AG09309 (cell line): ENCODE data around the gene OR51E2.
"Not testable (repeated sequence)": the region's sequence is repeated elsewhere in the genome, so short reads cannot be mapped to it uniquely, and the experiment has no call there.

Source experiments
- DNase-seq: peaks from one replicate; pipeline ENCODE4 v3.0.0-alpha.2; 2010; ENCODE audit warnings: low read depth
- H3K4me3 ChIP-seq: 2 replicates; pipeline ENCODE4 v1.5.1; 2011; ENCODE audit warnings: mild to moderate bottlenecking, low read depth, low read length, moderate library complexity; ENCODE audit not compliant: control insufficient read depth
- TF ChIP-seq, protein P1 (sequence below): IDR thresholded peaks from 2 replicates; pipeline ENCODE4 v1.5.1; 2011; ENCODE audit warnings: mild to moderate bottlenecking, low read depth, low read length, inconsistent platforms; ENCODE audit not compliant: insufficient read depth, control insufficient read depth; ENCODE audit errors: missing control alignments

The OR51E2 gene, protein sequence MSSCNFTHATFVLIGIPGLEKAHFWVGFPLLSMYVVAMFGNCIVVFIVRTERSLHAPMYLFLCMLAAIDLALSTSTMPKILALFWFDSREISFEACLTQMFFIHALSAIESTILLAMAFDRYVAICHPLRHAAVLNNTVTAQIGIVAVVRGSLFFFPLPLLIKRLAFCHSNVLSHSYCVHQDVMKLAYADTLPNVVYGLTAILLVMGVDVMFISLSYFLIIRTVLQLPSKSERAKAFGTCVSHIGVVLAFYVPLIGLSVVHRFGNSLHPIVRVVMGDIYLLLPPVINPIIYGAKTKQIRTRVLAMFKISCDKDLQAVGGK

DNA sequence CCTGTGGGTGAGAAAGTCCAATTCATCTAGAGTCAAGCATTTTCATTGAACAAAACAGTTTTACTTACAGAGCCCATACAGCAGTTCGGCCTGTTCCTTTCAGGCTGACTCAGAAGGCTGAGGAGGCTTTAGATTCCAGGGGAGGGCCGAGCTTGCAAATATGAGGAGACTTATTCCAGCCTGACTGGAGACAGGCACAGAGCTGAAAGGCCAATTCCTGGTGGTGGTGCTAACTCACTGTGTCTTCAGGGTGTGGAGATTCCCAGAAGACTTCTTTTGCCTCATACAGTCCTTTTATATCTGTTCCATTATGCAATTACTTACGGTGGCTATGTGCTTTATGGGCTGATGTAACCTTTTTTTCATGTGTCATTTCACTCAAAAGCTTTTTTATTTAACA, at the start of gene OR51E2:
Gene OR51E2, minus strand, starts transcription at position 269 of the 400 bp plus-strand sequence. CDS start 15,142 bp downstream, outside the sequence.
- DNase-seq = no peak
- TF ChIP-seq, protein P1, sequence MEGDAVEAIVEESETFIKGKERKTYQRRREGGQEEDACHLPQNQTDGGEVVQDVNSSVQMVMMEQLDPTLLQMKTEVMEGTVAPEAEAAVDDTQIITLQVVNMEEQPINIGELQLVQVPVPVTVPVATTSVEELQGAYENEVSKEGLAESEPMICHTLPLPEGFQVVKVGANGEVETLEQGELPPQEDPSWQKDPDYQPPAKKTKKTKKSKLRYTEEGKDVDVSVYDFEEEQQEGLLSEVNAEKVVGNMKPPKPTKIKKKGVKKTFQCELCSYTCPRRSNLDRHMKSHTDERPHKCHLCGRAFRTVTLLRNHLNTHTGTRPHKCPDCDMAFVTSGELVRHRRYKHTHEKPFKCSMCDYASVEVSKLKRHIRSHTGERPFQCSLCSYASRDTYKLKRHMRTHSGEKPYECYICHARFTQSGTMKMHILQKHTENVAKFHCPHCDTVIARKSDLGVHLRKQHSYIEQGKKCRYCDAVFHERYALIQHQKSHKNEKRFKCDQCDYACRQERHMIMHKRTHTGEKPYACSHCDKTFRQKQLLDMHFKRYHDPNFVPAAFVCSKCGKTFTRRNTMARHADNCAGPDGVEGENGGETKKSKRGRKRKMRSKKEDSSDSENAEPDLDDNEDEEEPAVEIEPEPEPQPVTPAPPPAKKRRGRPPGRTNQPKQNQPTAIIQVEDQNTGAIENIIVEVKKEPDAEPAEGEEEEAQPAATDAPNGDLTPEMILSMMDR = no peak
- no peak within 1 kb of the TSS for H3K4me3 ChIP-seq

DNA sequence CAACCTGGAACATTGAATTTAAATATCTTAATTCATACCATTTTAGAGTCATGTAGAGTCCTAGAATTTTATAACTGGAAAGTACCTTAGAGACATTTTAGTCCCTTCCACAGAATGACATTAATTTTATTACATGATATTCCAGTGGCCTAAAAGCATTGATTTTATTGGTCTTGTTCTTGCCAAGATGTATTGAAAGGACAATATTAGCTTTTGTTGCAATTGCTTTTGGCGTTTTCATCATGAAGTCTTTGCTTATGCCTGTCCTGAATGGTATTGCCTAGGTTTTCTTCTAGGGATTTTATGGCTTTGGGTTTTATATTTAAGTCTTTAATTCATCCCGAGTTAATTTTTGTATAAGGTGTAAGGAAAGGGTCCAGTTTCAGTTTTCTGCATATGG, 43.1 kb upstream of the OR51E2 start:
- no peak overlapping the region for H3K4me3 ChIP-seq
- TF ChIP-seq, protein P1 = no peak
- no peak for DNase-seq

DNA sequence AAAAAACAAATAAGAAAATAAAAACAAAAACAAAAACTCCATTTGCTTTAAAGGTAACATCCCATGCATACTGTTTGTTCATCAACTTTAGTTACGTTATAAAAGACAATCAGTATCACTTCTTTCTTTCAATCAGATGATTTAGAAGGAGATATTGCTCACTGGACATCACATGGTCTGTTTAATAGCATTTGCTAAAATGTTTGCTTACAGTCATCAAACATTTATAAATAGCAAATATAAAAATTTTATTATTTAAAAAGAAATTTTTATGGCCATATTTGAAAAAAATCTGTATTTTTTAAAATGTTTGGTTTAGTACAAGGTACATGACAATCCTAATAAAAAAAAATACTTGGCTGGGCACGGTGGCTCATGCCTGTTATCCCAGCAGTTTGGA, 29.5 kb upstream of the OR51E2 start:
- no peak overlapping the region for H3K4me3 ChIP-seq
- DNase-seq = no peak
- TF ChIP-seq, protein P1 = no peak

DNA sequence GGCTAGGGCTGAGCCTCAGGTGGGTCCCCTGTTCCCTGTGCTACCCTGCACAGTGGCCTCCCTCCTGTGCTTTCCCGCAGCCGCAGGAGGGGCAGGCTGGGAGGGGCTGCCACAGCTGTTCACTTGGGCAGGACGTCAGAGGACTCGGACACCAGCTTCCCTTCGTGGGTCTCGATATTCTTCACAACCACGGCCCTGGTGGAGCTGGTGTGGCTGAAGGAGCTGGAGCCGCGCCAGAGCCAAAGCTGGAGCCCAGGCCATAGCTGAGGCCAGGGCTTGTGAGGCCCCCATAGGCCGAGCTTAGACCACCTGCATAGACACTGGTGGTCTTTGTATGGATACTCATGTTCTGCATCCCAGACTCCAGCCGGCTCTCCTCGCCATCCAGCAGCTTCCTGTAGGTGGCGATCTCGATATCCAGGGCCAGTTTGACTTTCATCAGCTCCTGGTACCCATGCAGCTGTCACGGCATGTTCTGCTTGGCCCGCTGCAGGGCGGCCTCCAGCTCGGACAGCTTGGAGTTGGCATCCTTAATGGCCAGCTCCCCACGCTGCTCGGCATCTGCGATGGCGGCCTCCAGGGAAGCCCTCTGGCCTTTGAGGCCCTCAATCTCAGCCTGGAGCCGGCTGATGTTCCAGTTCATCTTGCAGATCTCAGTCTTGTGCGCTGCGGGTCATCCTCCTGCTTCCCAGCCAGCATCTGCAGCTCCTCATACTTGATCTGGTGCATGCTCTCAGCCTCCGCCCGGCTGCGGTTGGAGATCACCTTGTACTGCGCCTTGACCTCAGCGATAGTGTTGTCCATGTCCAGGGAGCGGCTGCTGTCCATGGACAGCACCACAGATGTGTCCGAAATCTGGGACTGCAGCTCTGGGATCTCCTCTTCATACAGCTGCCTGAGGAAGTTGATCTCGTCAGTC, 25.2 kb upstream of the OR51E2 start:
- DNase-seq, H3K4me3 ChIP-seq: not testable (repeated sequence)

DNA sequence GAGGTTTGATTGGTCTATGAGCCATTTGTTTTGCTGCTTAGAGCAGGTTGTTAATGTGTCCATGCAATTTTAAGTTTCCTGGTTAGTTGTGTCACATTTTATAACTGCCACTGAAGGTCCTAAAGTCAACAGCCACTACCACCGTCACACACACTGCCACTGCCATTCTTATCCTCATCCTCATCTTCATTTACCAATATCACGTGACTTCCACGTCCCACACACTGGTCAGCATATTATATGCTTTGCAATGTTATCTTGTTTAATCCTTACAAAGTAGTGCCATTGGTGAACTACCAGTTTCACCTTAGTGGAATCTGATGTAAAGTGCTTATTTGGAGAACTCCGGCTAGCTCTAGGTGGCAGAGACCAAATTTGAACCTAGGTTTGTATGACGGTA, 16.6 kb upstream of the OR51E2 start:
- TF ChIP-seq, protein P1 = no peak
- H3K4me3 ChIP-seq = no peak overlapping the region
- no peak for DNase-seq

DNA sequence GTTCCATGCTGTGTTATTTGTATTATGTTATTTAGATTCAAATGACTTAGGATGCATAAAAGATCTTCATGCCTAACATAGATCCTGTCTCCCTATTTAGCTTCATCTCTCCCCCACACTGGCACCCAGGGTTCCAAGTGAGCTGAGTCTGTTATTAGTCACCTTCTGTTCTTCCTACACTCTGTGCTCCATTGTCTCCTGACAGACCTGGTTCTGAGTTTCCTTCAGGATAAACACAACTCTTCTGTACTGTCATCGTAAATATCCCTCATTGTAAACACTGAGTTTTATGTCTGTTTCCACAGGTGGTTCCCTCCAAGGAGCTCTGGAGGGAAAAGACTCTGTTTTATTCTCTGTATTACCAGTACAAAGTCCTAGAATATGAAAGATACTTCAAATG, 15.6 kb upstream of the OR51E2 start:
- DNase-seq = no peak
- TF ChIP-seq, protein P1 = no peak
- H3K4me3 ChIP-seq = no peak overlapping the region
